Measurements from ENCODE around the gene RXRG. TPM values are rescaled to one million over a fixed set of nuclear protein-coding genes. Genes with fewer than 3 reads are reported as not detected.

The RXRG gene
- total and polyA plus RNA-seq, 2 of the 8 experiments (the other 6 are each of a cell fraction or from before 2014, with no cell fraction given), result not detected

- TF ChIP-seq EP300 (IDR thresholded peaks at IDR 0.05; ENCODE audit: borderline replicate concordance in 1 of 2, low read depth in 2 of 2, low read length in 2 of 2), result no peak
These were observed 7.9 kb downstream of the RXRG start (continued) for GRCh38 chr1:165436994-165437393.
